HG03159 (cell line): Measurements from ENCODE around the gene CMA1.
"Not testable (repeated sequence)": the region's sequence is repeated elsewhere in the genome, so short reads cannot be mapped to it uniquely, and the experiment has no call there.

Experiments
- ATAC-seq: cut with Tn5 transposase; IDR thresholded peaks from one replicate; pipeline ENCODE4 v1.9.1; 2021; ENCODE audit warnings: mild to moderate bottlenecking, moderate library complexity; ENCODE audit not compliant: unreplicated experiment

The CMA1 gene

GRCh38 chr14:24470450-24470849, 37.6 kb downstream of the CMA1 start:
- ATAC-seq: not testable (repeated sequence)

DNA sequence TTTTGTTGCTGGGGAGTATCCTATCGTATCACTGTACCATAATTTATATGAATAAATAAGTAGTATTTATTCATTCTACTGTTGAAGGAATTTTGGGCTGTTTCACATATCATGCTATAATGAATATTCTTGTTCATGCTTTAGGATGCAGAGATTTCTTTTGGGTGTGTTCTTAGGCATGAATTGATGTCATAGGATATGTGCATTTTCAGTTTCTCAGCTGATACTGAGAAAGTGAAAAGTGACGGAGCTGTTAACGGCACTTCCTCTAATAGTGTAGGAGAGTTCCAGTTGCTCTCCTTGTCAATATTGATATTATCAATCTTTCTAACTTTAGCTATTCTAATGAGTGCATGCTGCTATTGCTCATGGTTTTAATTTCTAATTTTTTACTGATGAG, 42.3 kb downstream of the CMA1 start:
- no peak for ATAC-seq

DNA sequence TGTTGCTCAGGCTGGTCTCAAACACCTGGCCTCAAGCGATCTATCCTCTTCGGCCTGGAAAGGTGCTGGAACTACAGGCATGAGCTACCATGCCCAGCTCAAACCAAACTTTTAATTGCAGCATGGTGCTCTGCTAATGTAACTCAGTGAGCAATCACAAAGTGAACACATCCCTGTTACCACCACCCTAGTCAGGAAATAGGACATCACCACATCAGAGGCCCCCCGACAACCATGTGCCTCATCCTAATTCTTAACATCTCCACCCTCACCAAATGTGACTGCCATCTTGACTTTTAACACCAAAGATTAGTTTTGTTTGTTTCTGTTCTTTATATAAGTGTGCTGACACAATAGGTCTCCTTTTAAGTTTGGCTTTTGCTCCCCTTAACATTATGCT, 42.7 kb downstream of the CMA1 start:
- ATAC-seq: no peak

GRCh38 chr14:24463884-24464785, 43.9 kb downstream of the CMA1 start:
- ATAC-seq: no peak

DNA sequence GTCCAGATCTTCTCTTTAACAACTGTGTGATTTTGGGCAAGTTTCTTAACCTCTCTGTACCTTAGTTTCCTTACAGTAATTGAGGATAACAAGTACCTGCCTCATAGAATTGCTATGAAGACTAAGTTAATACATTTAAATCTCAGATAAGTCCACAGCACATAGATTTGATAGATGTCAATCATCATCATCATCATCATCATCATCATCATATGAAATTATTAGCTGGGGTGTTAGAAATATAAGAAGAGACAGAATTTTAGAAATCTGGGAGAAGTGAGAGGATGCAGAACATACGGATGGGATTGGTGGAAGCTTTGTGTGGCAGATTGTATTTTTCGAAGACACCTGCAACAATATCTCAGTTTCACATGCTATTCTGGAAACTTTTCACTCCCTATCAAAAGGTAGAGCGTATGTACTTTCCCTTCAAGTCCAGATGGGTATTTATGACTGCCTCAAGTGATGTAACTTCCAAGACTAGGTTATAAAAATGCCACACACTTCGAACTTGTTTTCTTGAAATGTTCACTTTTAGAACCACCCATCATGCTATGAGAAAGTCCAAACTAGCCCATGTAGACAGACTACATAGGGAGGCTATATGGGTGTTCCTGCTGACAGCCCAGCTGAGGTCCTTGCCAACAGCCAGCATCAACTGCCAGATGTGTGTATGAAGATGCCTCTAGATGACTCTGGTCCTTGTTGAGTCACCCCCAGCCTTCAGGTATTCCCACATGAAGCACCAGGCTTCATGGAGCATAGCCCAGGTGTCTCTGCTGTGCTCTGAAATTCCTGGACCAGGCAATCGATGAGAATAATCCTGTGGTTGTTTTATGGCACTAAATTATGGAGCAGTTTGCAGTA, 44.8 kb downstream of the CMA1 start:
- no peak for ATAC-seq

- no peak for ATAC-seq
Observed at GRCh38 chr14:24461336-24461735, 46.7 kb downstream of the CMA1 start.

DNA sequence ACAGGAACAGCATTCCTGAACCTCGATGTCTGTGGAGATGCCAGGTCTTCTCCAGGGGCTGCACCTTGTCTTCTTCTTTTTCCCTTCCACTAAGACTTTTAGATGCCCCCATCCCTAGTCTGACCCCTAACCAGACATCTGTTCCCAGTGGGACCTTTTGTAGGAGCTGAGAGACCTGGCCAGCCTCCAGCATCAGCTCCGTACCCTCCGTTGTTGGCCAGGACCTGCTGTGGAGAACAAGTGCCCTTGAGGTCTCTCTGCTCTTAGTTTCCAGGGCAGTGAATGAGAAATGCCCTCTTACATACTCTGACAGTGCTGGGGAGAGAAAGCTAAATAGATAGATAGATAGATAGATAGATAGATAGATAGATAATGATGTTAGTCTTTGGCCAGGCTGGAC, 48.7 kb downstream of the CMA1 start:
- ATAC-seq: no peak

DNA sequence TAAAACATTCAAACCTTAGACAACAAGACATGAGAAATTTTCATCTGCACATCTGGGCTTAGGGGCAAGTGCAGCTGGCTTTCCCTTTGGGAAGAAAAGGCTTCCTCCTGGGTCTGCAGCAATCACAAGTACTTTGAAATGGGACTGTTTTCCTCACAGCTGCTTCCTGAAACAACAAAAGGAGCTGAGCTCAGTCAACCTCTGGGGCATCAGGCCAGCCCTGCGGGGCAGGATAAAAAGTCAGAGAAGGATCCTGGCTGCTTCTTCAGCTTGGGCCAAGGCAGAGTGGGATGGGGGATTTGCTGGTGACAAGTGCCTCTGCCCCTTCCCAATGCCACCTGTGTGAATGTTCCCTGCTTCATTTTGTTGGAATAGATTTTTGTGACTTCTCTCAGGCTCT, 49.3 kb downstream of the CMA1 start:
- no peak for ATAC-seq

- no peak for ATAC-seq
Observed at GRCh38 chr14:24456980-24457379, 51.1 kb downstream of the CMA1 start.
